GM10847 (cell line): Measurements from ENCODE around the gene RUFY2.

Experiments
- POLR2A ChIP-seq: IDR thresholded peaks from 2 replicates; pipeline ENCODE4 v1.6.1; 2011; ENCODE audit not compliant: insufficient read length; ENCODE audit errors: extremely low read depth

RUFY2 gene

DNA sequence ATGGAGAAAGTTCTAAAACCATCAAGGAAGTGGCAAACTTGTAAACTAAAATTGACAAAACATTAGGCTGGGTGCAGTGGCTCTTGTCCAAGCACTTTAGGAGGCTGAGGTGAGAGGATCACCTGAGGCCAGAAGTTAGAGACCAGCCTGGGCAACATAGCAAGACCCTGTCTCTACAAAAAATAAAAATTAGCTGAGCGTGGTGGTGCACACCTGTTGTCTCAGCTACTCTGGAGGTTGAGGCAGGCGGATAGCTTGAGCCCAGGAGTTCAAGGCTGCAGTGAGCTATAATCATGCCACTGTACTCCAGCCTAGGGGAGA is 104.6 kb downstream of the RUFY2 start:
- TF ChIP-seq POLR2A, result no peak

DNA sequence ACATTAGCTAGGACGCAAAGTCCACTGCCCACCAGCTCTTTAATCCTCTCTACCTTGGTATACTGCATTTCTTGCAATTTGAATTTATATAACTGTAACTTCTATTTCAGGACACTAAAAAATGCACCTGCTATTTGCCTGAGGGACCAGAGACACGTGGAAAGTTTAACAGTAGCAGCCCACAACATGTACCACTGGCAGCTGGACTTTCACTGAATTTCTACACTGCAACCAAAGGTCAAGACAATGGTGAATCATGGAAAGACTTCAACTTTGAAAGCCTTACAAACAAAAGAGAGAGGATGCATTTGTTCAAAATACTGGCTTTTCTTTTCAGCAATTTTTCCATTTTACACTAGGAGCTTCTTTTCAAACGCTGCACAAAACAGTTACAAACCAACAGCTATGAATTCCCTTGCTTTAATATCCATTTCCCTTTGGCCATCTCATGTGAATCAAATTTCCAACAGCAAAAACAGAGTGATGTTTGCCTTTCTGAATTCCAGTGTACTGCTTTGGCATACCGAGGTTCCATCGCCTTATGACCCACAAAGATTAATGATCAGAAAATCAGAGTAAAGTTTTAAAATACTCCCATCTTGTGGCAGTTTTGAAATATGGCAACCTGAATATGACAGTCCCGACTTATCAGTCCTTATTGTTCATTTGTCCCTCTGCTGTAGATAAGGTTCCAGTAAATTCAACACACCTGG is 105.1 kb downstream of the RUFY2 start:
- no peak for TF ChIP-seq POLR2A

DNA sequence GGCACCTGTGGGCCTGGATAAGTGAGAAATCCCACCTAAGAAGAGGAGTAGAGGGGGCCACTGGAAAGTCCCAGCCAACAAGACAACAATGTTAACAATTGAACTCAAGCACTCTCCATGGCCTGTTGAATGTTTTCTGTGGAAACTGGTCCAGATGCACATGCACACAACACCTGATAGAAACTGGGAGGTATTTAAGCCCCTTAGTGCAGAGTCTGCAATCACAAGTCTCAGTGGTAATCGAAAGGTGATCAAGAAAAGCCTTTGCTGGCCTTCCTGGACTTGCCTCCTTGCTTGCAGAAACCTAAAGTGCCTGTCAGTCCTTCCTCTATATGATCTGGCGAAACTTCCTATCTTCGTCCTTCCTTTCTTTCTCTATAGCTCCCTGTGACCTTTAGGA is 105.8 kb downstream of the RUFY2 start:
- TF ChIP-seq POLR2A, result no peak

DNA sequence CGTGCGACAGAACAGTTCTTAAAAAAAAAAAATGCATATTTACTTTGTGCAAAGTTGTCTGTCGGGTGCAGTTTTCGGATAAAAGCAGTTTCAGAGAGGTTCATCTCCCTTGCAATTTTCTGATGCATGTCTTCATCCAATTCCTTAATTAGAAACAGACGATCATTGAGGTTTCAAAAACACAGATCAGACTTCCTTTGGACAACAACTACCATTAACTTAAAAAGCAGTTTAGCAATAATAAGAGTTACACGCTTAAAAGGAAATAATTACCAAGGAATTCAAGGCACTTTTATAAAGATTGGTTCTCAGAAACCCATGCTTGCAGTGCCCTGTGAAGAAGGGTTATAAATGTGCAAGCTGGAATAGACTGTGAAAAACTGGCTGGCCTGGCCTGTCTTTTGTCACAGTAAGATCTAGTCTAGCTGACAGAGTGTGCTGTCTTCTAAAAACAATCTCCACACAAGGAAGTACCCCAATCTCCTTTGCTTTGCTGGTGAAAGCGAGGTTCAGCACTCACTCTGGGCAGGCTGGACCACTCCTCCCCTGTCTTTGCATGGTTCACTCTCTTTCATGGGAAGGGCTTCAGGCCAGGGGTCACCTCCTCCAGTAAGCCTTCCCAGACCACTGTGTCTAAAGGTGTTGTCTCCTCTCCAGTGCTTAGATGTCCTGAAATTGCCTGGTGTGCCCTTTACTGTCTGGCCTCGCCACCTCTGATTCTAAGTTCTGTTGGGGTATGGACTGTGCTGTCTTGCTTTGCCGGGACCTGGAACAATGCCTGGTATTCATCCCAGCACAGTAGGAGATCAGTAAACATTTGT is 110.0 kb downstream of the RUFY2 start:
- no peak for TF ChIP-seq POLR2A
